Suprapubic skin (tissue), 3 donors: ENCODE data around the gene IER3.

Experiments used
- POLR2A ChIP-seq, 2 donors: fragments of 450-650 bp; IDR thresholded peaks; one replicate each; pipeline ENCODE4 v1.6.1; 2017; ENCODE audit warnings: antibody characterized with exemption in 2 of 2, mild to moderate bottlenecking in 2 of 2, moderate library complexity in 2 of 2
- TF ChIP-seq, protein P1 (sequence below), 2 donors: fragments of 200-600 bp in 1 of 2; fragments of 450-650 bp in 1 of 2; sonication (generic) in 1 of 2; IDR thresholded peaks; one replicate each; pipeline ENCODE4 v1.5.1; 2016 to 2019; ENCODE audit warnings: antibody characterized with exemption in 2 of 2, mild to moderate bottlenecking in 1 of 2, moderate library complexity in 1 of 2

DNA sequence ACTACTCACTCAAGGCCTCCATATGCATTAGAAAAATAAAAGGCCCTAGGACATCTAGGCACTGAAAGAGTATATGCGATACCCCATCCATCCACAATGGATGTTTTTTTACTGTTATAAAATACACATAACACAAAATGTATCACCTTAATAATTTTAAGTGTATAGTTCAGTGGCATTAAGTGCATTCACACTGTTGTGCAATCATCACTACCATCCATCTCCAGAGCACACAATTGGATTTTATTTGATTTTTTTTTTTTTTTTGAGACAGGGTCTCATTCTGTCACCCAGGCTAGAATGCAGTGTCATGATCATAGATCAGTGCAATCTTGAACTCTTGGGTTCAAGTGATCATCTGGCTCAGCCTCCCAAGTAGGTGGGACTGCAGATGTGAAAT lies 30.1 kb downstream of the IER3 start:
- TF ChIP-seq, protein P1, sequence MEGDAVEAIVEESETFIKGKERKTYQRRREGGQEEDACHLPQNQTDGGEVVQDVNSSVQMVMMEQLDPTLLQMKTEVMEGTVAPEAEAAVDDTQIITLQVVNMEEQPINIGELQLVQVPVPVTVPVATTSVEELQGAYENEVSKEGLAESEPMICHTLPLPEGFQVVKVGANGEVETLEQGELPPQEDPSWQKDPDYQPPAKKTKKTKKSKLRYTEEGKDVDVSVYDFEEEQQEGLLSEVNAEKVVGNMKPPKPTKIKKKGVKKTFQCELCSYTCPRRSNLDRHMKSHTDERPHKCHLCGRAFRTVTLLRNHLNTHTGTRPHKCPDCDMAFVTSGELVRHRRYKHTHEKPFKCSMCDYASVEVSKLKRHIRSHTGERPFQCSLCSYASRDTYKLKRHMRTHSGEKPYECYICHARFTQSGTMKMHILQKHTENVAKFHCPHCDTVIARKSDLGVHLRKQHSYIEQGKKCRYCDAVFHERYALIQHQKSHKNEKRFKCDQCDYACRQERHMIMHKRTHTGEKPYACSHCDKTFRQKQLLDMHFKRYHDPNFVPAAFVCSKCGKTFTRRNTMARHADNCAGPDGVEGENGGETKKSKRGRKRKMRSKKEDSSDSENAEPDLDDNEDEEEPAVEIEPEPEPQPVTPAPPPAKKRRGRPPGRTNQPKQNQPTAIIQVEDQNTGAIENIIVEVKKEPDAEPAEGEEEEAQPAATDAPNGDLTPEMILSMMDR (IDR thresholded peaks at IDR 0.05), result no peak
- no peak for TF ChIP-seq POLR2A (IDR thresholded peaks at IDR 0.05)
